ENCODE data around the gene SWT1. TPM values are rescaled to one million over a fixed set of nuclear protein-coding genes. Genes with fewer than 3 reads are reported as not detected.
"Not testable (repeated sequence)": the region's sequence is repeated elsewhere in the genome, so short reads cannot be mapped to it uniquely, and the experiment has no call there.

SWT1 gene
- total RNA-seq, 1 donor from 2014 or later, result 4.6 TPM

- DNase-seq (ENCODE audit: low read depth), result no peak
Observed at GRCh38 chr1:185249563-185249962, 92.6 kb downstream of the SWT1 start.

GRCh38 chr1:185250063-185250462 is 93.1 kb downstream of the SWT1 start:
- no peak for DNase-seq (ENCODE audit: low read depth)

- DNase-seq (ENCODE audit: low read depth), result not testable (repeated sequence)
Observed at GRCh38 chr1:185251928-185252327, 95.0 kb downstream of the SWT1 start.

GRCh38 chr1:185252404-185252803 is 95.4 kb downstream of the SWT1 start:
- DNase-seq (ENCODE audit: low read depth), result not testable (repeated sequence)

GRCh38 chr1:185255595-185255994 is 98.6 kb downstream of the SWT1 start:
- not testable (repeated sequence) for DNase-seq (ENCODE audit: low read depth)

GRCh38 chr1:185257116-185257949 is 100.4 kb downstream of the SWT1 start:
- not testable (repeated sequence) for DNase-seq (ENCODE audit: low read depth)

GRCh38 chr1:185257950-185258208 is 100.9 kb downstream of the SWT1 start:
- peak; percentile 6 for DNase-seq (ENCODE audit: low read depth)

GRCh38 chr1:185258676-185259075 is 101.7 kb downstream of the SWT1 start:
- DNase-seq (ENCODE audit: low read depth), result no peak

- DNase-seq (ENCODE audit: low read depth), result no peak
Observed at GRCh38 chr1:185260611-185261010, 103.6 kb downstream of the SWT1 start.

GRCh38 chr1:185262151-185262550 is 105.2 kb downstream of the SWT1 start:
- no peak for DNase-seq (ENCODE audit: low read depth)

- DNase-seq (ENCODE audit: low read depth), result no peak
Observed at GRCh38 chr1:185263292-185263691, 106.3 kb downstream of the SWT1 start.

GRCh38 chr1:185263780-185264179 is 106.8 kb downstream of the SWT1 start:
- DNase-seq (ENCODE audit: low read depth), result no peak

- DNase-seq (ENCODE audit: low read depth), result no peak
Observed at GRCh38 chr1:185265314-185265713, 108.3 kb downstream of the SWT1 start.

- DNase-seq (ENCODE audit: low read depth), result no peak
Observed at GRCh38 chr1:185267301-185267700, 110.3 kb downstream of the SWT1 start.

GRCh38 chr1:185267701-185268100 is 110.7 kb downstream of the SWT1 start:
- DNase-seq (ENCODE audit: low read depth), result no peak

GRCh38 chr1:185268352-185268751 is 111.4 kb downstream of the SWT1 start:
- no peak for DNase-seq (ENCODE audit: low read depth)

- DNase-seq (ENCODE audit: low read depth), result no peak
Observed at GRCh38 chr1:185271921-185272320, 115.0 kb downstream of the SWT1 start.

- peak; percentile 47 for DNase-seq (ENCODE audit: low read depth)
Observed at GRCh38 chr1:185279571-185279970, 122.6 kb downstream of the SWT1 start.

- peak; percentile 11 for DNase-seq (ENCODE audit: low read depth)
Observed at GRCh38 chr1:185280589-185280988, 123.6 kb downstream of the SWT1 start.

GRCh38 chr1:185281245-185281644 is 124.3 kb downstream of the SWT1 start:
- DNase-seq (ENCODE audit: low read depth), result no peak

- no peak for DNase-seq (ENCODE audit: low read depth)
Observed at GRCh38 chr1:185284116-185284515, 127.1 kb downstream of the SWT1 start.

- DNase-seq (ENCODE audit: low read depth), result no peak
Observed at GRCh38 chr1:185284533-185285276, 127.7 kb downstream of the SWT1 start.

GRCh38 chr1:185287451-185287850 is 130.5 kb downstream of the SWT1 start:
- DNase-seq (ENCODE audit: low read depth), result no peak
